Common myeloid progenitor, CD34-positive (primary cell): ENCODE measurements around the gene SEC61A2.

ENCODE experiments used
- CTCF ChIA-PET: fragments of 350-600 bp; sonication (Branson Sonifier 250); formaldehyde crosslinking; loops from one replicate; lab custom pipeline; 2021; ENCODE audit warnings: antibody characterized with exemption; lab: Charles Lee
- POLR2A ChIA-PET: fragments of 350-600 bp; sonication (Branson Sonifier 250); formaldehyde crosslinking; loops from one replicate; lab custom pipeline; 2021; ENCODE audit warnings: antibody characterized with exemption; lab: Charles Lee
- DNase-seq, 3 donors: peaks; one replicate each; pipeline versions ENCODE4 v3.0.0 to v3.0.0-alpha.2; 2013
- H3K27ac ChIP-seq, 2 experiments: 1 replicate in 1 of 2; 2 replicates in 1 of 2; pipeline ENCODE4 v1.7.0; 2013; ENCODE audit warnings: inconsistent platforms in 2 of 2, low read length in 2 of 2, mild to moderate bottlenecking in 2 of 2, low read depth in 1 of 2, moderate library complexity in 1 of 2; ENCODE audit not compliant: severe bottlenecking in 2 of 2, insufficient read depth in 1 of 2, poor library complexity in 1 of 2
- H3K27me3 ChIP-seq, 5 experiments: replicated peaks in 2 of 5; 1 replicate in 3 of 5; 2 replicates in 2 of 5; pipeline versions ENCODE4 v1.6.1 to v1.7.0; 2013; ENCODE audit warnings: low read length in 4 of 5, mild to moderate bottlenecking in 2 of 5, moderate library complexity in 2 of 5, inconsistent platforms in 1 of 5; ENCODE audit not compliant: insufficient read depth in 5 of 5, control insufficient read depth in 4 of 5
- H3K36me3 ChIP-seq, 4 experiments: 1 replicate in 2 of 4; 2 replicates in 2 of 4; pipeline versions ENCODE4 v1.6.1 to v1.7.0; 2013; ENCODE audit warnings: low read length in 3 of 4, control low read depth in 1 of 4, mild to moderate bottlenecking in 1 of 4; ENCODE audit not compliant: control insufficient read depth in 4 of 4, insufficient read depth in 4 of 4
- H3K4me1 ChIP-seq, 4 experiments: 1 replicate in 3 of 4; 2 replicates in 1 of 4; pipeline versions ENCODE4 v1.6.1 to v1.7.1; 2013; ENCODE audit warnings: low read length in 3 of 4, mild to moderate bottlenecking in 3 of 4, control low read depth in 1 of 4, inconsistent platforms in 1 of 4, moderate library complexity in 1 of 4; ENCODE audit not compliant: control insufficient read depth in 4 of 4, insufficient read depth in 4 of 4; ENCODE audit errors: control extremely low read depth in 1 of 4
- H3K4me3 ChIP-seq, 7 experiments: 1 replicate in 4 of 7; 2 replicates in 3 of 7; pipeline versions ENCODE4 v1.5.1 to v1.7.0; 2013; ENCODE audit warnings: mild to moderate bottlenecking in 7 of 7, low read length in 6 of 7, moderate library complexity in 6 of 7, inconsistent platforms in 2 of 7, low read depth in 2 of 7, control low read depth in 1 of 7; ENCODE audit not compliant: insufficient read depth in 4 of 7, control insufficient read depth in 1 of 7; ENCODE audit errors: extremely low read depth in 1 of 7
- H3K9me3 ChIP-seq, 5 experiments: 1 replicate in 4 of 5; 2 replicates in 1 of 5; pipeline versions ENCODE4 v1.6.1 to v1.7.1; 2013; ENCODE audit warnings: low read length in 4 of 5, mild to moderate bottlenecking in 2 of 5, inconsistent platforms in 1 of 5, low read depth in 1 of 5, moderate library complexity in 1 of 5; ENCODE audit not compliant: control insufficient read depth in 4 of 5, insufficient read depth in 2 of 5; ENCODE audit errors: control extremely low read depth in 1 of 5
- WGBS: methylation state at CpG from one replicate; pipeline ENCODE4 v1.1.5; 2013; ENCODE audit not compliant: insufficient coverage; 5-methylcytosine and 5-hydroxymethylcytosine counted together

The SEC61A2 gene

GRCh38 chr10:12184165-12184564 is 54.7 kb downstream of the SEC61A2 start:
- WGBS: 90% methylated on average over 5 of the region's 7 CpGs
- Histone ChIP-seq H3K4me1 (peaks cover 7 to 31% (median 17%) of the 10 kb centered on the region in 4 experiments), H3K9me3 (no peaks in the 10 kb centered on the region), H3K4me3 (no peak overlapping the region), H3K27me3 (no peaks in the 10 kb centered on the region), H3K27ac (no peak overlapping the region), H3K36me3 (peaks cover 2 to 49% (median 12%) of the 10 kb centered on the region in 4 experiments)
- ChIA-PET CTCF (interaction anchor here (1.0 kb wide), 1 partner anchor 31 kb away, joined by 3 read pairs; no protein-coding TSS in a partner anchor), POLR2A (interaction anchor here (2.1 kb wide), 1 partner anchor 11 kb away, joined by 7 read pairs; the partner anchor contains the start of genes CDC123 and NUDT5)
- DNase-seq: no peak

DNA sequence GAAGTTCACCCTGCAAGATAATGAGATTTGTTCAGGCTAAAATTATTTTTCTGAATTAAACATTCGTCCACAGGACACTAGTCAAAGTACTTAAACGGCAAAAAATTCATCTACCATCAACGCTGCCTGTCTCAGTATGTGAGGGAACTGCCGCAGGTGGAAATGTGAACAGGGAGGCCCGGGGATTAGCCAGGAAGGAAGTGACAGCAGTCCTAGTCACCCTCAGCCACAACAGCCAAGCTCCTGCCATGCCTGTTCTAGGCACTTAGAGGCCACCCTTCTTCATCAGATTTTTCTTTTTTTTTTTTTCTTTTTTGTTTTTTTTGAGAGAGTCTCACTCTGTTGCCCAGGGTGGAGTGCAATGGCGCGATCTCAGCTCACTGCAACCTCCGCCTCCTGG is 56.8 kb downstream of the SEC61A2 start:
- peaks cover 3 to 14% (median 6%) of the 10 kb centered on the region in 4 experiments for H3K4me1 ChIP-seq
- 38% methylated on average over 4 of the region's 8 CpGs for WGBS
- CTCF ChIA-PET: no interaction called here
- H3K9me3 ChIP-seq: no peaks in the 10 kb centered on the region
- H3K36me3 ChIP-seq: peaks cover 0 to 39% (median 9%) of the 10 kb centered on the region in 4 experiments
- DNase-seq: peak; percentile 18 to 71 (median 58)
- no peak overlapping the region for H3K27ac ChIP-seq
- POLR2A ChIA-PET: interaction anchor here (0.6 kb wide), 1 partner anchor 225 kb away, joined by 3 read pairs; no protein-coding TSS in a partner anchor
- H3K27me3 ChIP-seq: no peaks in the 10 kb centered on the region
- H3K4me3 ChIP-seq: peak overlapping the region in 2 of 7 experiments; percentile 3 to 13

DNA sequence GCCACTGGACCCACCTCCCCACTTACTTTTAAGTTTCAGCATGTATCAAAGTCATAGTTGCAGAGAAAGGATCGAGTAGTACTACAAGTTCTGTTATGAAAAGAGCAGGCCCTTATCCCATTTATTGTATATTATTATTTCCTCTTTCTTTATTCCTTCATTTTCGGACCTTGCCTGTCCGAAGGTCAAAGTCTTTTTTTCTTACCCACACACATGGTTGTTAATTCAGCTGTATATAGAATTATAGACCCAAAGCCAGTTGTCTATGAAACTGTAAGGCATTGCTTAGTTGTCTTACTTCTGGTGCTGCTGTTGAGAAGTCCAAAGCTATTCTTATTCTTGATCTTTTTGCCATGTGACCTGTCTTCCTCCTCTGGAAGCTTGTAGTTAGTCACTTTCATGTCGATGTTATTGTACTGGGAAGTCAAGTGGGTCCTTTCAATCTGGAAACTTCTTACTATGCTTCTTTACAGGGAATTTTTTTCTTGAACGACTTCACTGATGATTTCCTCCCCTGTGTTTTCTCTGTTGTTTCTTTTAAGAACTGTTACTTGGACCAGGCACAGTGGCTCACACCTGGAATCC is 57.9 kb downstream of the SEC61A2 start:
- peaks cover 3 to 23% (median 6%) of the 10 kb centered on the region in 4 experiments for H3K4me1 ChIP-seq
- ChIA-PET CTCF (interaction anchor here (0.6 kb wide), 1 partner anchor 17 kb away, joined by 3 read pairs; no protein-coding TSS in a partner anchor), POLR2A (interaction anchor here (0.7 to 1.2 kb wide), 2 partner anchors 16 to 214 kb away, joined by 3 to 6 read pairs; no protein-coding TSS in a partner anchor)
- H3K36me3 ChIP-seq: peaks cover 0 to 38% (median 9%) of the 10 kb centered on the region in 4 experiments
- no peaks in the 10 kb centered on the region for H3K9me3 ChIP-seq
- 87% methylated on average over 2 of the region's 5 CpGs for WGBS
- H3K27ac ChIP-seq: no peak overlapping the region
- H3K27me3 ChIP-seq: no peaks in the 10 kb centered on the region
- DNase-seq: no peak
- no peak overlapping the region for H3K4me3 ChIP-seq

- no peak overlapping the region for H3K27ac ChIP-seq
- peaks cover 0 to 36% (median 8%) of the 10 kb centered on the region in 4 experiments for H3K36me3 ChIP-seq
- no peaks in the 10 kb centered on the region for H3K27me3 ChIP-seq
- WGBS: 100% methylated on average over 2 of the region's 6 CpGs
- H3K4me1 ChIP-seq: peaks cover 3 to 29% (median 7%) of the 10 kb centered on the region in 4 experiments
- no peaks in the 10 kb centered on the region for H3K9me3 ChIP-seq
- no peak for DNase-seq
- POLR2A ChIA-PET: no interaction called here
- no peak overlapping the region for H3K4me3 ChIP-seq
- CTCF ChIA-PET: no interaction called here
Measured at GRCh38 chr10:12188656-12189055, 59.2 kb downstream of the SEC61A2 start.

- no peak for DNase-seq
- no peaks in the 10 kb centered on the region for H3K27me3 ChIP-seq
- ChIA-PET POLR2A (no interaction called here), CTCF (no interaction called here)
- H3K9me3 ChIP-seq: no peaks in the 10 kb centered on the region
- H3K4me3 ChIP-seq: no peak overlapping the region
- H3K4me1 ChIP-seq: peaks cover 3 to 36% (median 12%) of the 10 kb centered on the region in 4 experiments
- 100% methylated on average over 3 of the region's 10 CpGs for WGBS
- H3K36me3 ChIP-seq: peaks cover 0 to 35% (median 7%) of the 10 kb centered on the region in 4 experiments
- no peak overlapping the region for H3K27ac ChIP-seq
Measured at GRCh38 chr10:12189426-12189825, 59.9 kb downstream of the SEC61A2 start.

GRCh38 chr10:12191715-12192114 is 62.2 kb downstream of the SEC61A2 start:
- H3K4me1 ChIP-seq: peaks cover 14 to 34% (median 20%) of the 10 kb centered on the region in 4 experiments
- peaks cover 0 to 19% (median under 1%) of the 10 kb centered on the region in 4 experiments for H3K36me3 ChIP-seq
- DNase-seq: no peak
- H3K27me3 ChIP-seq: no peaks in the 10 kb centered on the region
- no CpG with 5 or more reads among the region's 3 CpGs for WGBS
- no peak overlapping the region for H3K27ac ChIP-seq
- no peak overlapping the region for H3K4me3 ChIP-seq
- ChIA-PET POLR2A (no interaction called here), CTCF (interaction anchor here (1.3 kb wide), 1 partner anchor 22 kb away, joined by 3 read pairs; no protein-coding TSS in a partner anchor)
- no peaks in the 10 kb centered on the region for H3K9me3 ChIP-seq

DNA sequence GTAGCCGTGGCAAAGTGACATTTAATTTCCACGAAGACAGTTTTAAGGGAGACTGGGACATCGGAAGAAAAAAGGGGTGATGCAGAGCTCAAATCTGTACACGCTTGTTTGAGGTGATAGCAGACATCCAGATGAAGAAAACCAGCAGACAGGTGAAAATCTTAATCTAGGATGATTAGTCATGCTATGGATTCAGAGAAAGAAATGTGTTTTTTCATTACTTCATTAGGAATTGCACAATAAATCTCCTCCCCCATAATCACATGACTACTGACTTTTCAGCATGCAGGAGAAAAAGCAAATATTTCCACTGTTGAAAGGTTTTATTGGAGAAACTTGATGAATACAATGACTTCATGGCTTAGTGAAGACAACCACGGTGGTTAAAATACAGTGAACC is 63.7 kb downstream of the SEC61A2 start:
- CTCF ChIA-PET: interaction anchor here (1.2 to 1.6 kb wide), 2 partner anchors 21 to 53 kb away, joined by 3 to 7 read pairs; no protein-coding TSS in a partner anchor
- no peaks in the 10 kb centered on the region for H3K27me3 ChIP-seq
- peaks cover 0 to 11% (median 1%) of the 10 kb centered on the region in 4 experiments for H3K36me3 ChIP-seq
- H3K4me3 ChIP-seq: no peak overlapping the region
- DNase-seq: peak in 1 of 3 donors; percentile 17
- 98% methylated on average over 4 of the region's 5 CpGs for WGBS
- peaks cover 14 to 43% (median 26%) of the 10 kb centered on the region in 4 experiments for H3K4me1 ChIP-seq
- no peak overlapping the region for H3K27ac ChIP-seq
- POLR2A ChIA-PET: no interaction called here
- no peaks in the 10 kb centered on the region for H3K9me3 ChIP-seq
